Activated naive CD4-positive, alpha-beta T cell treated with anti-CD3 and anti-CD28 coated beads, Interleukin-2, amount 50 U/mL, for 16 hours (primary cell): ENCODE results near the gene CSN3.
"Not testable (repeated sequence)": the region's sequence is repeated elsewhere in the genome, so short reads cannot be mapped to it uniquely, and the experiment has no call there.

Experiments used
- DNase-seq: peaks from one replicate; pipeline ENCODE4 v3.0.0-alpha.2; 2020

The CSN3 gene, protein sequence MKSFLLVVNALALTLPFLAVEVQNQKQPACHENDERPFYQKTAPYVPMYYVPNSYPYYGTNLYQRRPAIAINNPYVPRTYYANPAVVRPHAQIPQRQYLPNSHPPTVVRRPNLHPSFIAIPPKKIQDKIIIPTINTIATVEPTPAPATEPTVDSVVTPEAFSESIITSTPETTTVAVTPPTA

DNA sequence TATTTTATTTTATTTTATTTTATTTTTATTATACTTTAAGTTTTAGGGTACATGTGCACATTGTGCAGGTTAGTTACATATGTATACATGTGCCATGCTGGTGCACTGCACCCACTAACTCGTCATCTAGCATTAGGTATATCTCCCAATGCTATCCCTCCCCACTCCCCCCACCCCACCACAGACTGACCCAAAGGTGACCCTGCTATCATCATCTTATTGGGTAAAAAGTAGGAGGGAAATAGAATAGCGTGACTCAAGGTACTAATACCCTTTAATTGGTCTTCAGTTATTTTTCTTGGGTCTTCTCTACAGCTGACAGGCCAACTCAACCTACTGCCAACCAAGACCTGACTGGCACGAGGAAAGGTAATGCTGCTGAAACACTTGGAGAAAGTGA is at the start of gene CSN3:
TSS of gene CSN3 (plus strand) at position 301 of the 400 bp plus-strand sequence. CDS start 2,223 bp downstream, outside the sequence.
- DNase-seq = not testable (repeated sequence)

DNA sequence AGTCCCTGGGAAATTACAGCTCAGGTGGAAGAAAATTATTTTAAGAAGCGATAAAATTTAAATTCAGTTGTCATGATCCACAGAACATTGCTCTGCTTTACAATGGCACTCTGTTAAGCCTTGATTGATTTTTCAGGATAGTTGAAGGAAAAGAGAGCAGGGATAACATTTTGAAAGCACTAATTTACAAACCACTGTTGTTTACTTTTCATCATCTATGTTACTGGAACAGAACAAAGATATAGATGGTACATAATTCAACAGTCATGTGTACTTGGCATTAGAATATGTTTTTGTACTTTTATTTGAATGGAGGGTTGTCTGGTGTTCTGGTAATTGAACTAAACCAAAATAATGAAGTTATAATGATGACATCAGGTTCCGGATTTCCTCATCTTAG is 49.5 kb upstream of the CSN3 start:
- DNase-seq = no peak

DNA sequence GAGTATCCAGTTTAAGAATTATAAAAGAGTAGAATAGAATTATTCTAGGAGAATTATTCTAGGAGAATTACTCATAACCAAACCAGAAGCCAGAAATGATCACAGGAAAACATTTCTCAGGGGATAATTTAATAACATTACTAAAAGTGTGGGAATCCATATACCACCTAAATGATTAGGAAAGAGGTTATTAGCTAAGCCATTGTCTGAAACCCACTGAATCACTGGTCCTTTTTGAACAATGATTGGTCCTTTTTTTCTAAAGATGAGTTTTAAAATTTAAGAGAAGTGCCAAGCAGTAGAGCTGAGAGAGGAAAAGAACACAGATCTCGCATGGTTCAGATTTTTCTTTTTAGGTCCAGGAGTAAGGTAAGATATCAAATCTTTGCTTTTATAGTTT is 47.0 kb upstream of the CSN3 start, which contains the start of gene ODAM:
TSS of gene ODAM (plus strand) at position 301 of the 400 bp plus-strand sequence. CDS start 819 bp downstream, outside the sequence.
- no peak for DNase-seq

DNA sequence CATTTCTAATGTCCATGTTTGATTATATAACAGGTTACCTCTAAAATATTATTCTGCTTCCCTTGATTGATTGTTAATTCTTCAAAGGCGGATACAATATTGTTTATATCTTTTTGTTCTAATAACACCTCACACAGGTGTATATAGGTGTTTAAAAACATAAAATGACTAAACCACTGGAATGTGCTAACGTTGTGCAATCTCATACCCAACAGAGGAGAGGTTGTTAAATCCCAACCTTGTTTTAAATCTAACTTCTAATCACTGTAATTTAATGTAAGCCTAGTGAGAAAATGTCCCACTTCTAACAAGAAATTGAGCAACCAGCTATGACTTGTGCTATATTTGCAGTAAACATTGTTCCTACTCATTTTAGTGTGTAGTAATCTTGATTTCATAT is 45.5 kb upstream of the CSN3 start:
- DNase-seq = no peak

DNA sequence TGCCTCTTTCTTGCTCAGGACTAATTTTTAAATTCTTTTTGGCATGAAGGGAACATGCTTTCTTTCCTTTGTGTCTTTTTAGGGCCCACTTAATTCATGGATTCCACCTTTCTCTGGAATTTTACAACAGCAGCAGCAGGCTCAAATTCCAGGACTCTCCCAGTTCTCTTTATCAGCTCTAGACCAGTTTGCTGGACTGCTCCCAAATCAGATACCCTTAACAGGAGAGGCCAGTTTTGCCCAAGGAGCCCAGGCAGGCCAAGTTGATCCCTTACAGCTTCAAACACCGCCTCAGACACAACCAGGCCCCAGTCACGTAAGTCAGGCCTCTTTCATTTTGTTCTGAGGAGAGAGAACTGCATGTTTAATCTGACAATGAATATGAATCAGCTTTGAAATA is 44.6 kb upstream of the CSN3 start:
- no peak for DNase-seq

DNA sequence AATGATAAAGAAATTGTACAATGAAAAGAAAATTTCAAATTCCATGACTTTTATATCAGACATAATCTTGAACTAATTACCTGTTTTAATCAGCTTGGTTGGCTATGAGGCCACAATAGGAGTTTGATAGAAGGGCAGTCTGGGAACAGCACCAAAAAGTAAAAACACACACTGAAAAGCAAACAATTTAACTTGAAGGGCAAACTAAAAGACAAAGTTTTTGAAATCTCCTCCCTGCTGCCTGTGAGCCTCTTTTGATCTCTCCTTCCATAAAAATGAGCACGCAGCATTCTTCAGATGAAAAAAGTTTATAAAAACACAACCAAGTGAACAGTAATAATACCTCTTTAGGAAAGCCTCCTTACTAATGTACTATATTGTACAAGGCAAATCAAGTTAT is 38.8 kb upstream of the CSN3 start:
- no peak for DNase-seq

DNA sequence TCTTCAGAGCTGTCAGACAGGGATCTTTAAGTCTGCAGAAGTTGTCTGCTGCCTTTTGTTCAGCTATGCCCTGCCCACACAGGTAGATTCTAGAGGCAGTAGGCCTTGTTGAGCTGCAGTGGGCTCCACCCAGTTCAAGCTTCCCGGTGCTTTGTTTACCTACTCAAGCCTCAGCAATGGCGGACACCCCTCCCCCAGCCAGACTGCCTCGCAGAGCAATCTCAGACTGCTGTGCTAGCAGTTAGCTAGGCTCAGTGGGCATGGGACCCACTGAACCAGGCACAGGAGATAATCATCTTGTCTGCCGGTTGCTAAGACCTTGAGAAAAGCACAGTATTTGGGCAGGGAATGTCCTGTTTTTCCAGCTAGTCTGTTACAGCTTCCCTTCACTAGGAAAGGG is 29.6 kb upstream of the CSN3 start:
- DNase-seq = not testable (repeated sequence)

DNA sequence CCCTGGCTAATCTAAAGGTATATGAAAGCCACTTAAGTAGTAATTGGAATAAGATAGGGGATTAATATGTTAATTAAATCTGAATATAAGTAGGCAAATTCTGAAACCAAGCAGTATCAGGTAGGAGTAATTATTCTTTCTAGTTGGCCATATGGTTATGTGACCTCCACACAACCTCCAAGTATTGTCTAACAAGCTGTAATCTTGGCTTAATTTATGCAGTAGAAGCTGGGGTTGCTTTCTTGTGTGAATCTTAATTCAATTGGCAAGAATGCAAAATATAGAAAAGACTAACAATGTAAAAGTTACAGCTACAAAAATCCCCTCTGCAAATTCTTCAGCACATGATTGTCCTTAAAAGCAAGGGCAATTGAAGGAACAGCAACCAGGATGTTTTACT is 26.3 kb upstream of the CSN3 start:
- not testable (repeated sequence) for DNase-seq

DNA sequence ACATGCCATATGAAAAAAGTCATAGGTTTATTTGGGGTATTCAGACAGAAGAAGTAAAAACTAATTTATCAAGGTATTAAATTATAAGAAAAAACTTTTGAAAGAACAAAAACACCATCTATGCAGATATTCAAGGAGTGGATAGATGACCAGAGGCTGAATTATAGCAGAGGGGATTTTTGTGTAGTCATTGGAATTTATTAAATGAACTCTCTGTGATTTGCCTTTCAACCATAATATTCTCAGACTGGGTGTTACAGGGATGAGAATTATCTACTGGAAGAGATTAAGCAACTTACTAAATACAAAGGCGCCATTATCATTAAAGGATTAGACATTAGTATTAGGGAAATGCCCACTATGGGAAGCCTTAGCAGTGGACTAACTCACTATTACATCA is 25.8 kb upstream of the CSN3 start:
- DNase-seq = not testable (repeated sequence)

DNA sequence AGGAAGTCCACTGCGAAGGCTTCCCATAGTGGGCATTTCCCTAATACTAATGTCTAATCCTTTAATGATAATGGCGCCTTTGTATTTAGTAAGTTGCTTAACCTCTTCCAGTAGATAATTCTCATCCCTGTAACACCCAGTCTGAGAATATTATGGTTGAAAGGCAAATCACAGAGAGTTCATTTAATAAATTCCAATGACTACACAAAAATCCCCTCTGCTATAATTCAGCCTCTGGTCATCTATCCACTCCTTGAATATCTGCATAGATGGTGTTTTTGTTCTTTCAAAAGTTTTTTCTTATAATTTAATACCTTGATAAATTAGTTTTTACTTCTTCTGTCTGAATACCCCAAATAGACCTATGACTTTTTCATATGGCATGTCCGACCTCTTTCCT is 21.0 kb upstream of the CSN3 start:
- DNase-seq = not testable (repeated sequence)

DNA sequence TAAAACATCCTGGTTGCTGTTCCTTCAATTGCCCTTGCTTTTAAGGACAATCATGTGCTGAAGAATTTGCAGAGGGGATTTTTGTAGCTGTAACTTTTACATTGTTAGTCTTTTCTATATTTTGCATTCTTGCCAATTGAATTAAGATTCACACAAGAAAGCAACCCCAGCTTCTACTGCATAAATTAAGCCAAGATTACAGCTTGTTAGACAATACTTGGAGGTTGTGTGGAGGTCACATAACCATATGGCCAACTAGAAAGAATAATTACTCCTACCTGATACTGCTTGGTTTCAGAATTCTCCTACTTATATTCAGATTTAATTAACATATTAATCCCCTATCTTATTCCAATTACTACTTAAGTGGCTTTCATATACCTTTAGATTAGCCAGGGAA is 20.6 kb upstream of the CSN3 start:
- DNase-seq = not testable (repeated sequence)

DNA sequence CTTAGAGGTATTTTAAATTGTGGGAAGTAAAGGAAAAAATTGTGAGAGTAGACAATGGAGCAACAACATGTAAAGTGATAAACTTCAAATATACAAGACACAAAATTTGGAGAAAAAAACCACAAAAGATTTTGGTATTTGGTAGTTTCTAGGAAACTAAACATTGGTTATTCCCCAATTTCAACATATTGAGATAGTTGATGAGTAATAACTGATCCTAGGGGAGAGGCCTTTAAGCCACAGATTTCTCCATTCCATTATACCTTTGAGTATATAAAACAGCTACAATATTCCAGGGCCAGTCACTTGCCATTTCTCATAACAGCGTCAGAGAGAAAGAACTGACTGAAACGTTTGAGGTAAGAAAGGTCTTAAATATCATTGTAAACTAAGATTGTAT is 16.6 kb upstream of the CSN3 start, which contains the start of gene FDCSP:
TSS of gene FDCSP (plus strand) at position 301 of the 400 bp plus-strand sequence. CDS start 5,071 bp downstream, outside the sequence.
- no peak for DNase-seq

DNA sequence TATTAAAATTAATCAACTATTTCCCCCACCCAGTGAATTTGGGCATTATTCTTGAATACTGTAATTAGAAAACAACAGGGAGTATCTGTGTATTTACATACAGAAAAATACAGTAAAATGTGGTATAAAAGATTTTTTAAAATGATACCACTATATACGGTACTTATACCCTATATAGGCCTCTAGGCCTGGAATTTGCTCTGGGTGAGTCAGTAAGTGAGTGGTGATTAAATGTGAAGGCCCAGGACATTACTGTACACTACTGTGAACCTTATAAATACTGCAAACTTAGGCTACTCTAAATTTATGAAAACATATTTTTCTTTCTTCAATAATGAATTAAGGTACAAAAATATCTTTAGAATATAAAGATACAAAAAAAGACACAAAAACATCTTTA is 6.3 kb upstream of the CSN3 start:
- DNase-seq = no peak

DNA sequence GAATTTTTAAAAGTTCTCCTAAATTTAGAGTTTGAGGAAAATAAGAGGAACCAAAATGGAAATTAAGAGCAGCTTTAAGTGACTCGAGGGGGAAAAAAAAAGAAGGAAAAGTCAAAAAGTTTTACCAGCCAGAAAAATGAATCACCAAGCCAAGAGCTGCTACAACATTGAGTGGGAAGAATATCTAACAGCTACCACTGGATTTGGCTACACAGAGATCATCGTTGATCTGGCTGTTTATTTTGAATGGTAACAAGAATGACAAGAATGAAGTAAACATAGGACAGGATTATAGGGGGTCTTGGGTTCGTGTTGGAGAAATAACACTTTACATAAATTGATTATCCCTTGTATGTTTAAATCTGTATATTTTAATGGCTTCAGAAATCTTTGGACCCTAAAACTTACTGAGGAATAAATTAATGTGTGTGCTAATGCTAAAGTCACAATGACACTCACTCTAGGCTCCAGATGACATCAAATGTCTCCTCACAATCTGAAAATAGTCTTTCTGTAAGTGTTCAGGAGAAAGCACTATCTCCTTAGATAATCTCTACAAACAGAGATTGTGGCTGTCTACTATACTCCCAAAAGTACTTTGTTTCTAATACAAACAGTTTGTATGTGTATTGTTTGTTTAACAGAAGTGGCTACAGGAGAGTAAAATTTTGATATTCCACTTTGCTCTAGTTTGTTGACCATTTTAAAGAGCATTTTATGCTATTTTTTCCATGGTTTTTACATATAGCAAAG is 3.1 kb upstream of the CSN3 start:
- DNase-seq = no peak

DNA sequence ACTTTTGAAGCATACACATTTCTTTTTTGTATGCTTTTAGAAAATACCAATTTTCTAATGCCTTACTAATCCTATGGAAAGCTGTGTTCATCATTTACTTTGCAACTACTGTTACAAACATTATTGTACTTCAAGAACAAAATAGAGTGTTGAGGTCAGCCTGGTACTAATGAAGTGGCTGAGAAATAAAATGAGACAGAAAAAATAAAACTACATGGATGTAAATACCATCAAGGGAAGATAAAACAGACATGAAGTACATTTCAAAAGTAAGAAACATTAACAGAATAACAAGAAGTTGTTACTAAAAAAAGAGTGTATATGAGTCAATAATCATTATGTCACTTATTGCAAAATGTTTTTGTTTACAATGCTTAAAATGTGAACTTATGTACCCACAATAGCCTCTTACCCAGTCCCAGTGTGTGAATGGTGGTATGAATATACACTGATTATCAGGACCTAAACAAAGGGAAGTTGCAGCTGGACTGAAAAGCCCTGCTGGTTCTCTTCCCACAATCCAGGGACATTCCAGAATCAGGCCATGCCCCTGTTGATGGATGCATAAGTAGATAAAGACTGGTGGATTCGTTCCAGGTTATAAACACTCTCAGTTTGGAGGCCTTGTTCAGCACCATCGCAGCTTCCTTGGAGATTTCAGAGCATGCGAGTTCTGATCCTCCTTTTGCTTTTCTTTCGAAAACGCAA is 2.4 kb upstream of the CSN3 start:
- DNase-seq = no peak

DNA sequence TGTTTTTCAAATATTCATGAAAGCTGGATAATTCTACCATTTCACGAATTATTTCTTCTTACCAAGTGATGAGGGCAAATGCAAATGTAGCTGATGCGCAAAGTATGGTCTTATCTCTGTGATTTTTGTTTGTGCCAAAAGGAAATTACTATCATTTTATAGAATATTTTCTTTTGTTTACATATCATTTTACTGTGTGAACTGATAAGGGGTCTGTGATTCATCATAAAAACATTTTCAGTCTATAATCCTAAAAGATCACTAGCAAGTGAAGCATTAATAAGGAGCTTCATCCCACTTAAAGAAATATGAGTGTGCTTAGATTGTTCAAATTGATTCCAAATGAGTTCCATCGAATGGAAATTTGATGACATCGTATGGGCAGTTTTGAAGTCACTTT is 694 bp downstream of the CSN3 start:
- DNase-seq = no peak

DNA sequence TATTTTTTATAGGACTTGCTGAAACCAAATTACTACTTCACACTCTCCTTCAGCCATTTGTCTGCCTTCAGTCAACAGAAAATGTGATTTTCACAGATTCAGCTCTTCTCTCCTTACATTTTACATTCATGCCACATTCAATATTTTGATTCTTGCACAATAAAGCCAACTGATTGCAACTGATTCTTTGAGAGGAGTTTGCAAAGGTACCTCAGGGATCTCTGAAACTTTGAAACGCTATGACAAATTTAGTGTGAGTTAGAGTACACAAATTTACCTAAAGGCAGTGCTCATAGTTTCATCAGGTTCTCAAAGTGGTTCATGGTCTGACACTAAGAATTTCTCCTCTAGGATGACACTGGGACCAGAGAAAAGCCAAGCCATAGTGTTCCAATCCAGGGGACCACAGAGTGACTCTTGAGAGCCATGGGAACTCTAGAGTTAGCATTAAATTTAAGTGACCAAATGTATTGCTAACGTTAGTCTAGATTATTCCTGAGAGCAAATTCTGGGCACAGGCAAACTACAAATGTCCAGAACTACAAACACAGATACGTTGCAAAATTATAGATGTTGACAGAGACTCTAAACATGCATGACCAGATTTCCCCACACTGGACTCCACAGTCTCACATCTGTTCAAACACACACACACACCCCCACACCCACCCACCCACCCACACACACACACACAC is 9.0 kb downstream of the CSN3 start:
- no peak for DNase-seq

DNA sequence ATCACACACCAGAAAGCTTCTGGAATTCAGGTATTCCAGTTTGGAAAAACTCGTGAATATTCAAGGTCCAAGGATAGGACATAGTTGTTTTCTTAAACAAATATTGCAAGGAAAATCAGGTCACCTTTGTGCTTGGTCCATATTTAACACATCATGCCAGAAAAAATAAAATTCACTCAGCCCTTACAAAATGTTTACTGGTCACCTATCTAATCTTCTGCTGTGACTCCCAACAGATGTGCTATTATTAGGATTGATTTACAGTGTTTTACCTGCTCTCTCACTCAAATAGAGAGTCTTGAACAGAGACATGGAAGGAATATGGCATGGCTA is 9.5 kb downstream of the CSN3 start:
- no peak for DNase-seq

DNA sequence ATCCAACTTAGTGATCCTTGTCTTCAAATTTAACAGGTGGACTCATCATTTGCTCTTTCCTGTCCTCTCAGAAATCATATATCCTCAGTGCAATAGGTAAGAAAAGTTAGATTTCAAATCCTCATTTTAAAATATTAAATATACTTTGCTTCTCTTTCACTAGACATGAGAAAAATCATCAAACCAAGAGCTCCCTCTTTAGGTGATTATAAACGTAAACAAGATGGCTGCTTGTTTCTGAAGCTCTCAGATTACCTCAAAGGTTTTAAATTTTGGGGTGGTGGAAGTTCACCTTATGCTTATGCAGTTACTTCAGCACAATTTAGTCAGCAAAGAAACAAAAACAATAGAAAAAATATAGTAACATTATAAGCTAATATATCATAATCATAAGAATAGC is 27.3 kb downstream of the CSN3 start:
- no peak for DNase-seq

DNA sequence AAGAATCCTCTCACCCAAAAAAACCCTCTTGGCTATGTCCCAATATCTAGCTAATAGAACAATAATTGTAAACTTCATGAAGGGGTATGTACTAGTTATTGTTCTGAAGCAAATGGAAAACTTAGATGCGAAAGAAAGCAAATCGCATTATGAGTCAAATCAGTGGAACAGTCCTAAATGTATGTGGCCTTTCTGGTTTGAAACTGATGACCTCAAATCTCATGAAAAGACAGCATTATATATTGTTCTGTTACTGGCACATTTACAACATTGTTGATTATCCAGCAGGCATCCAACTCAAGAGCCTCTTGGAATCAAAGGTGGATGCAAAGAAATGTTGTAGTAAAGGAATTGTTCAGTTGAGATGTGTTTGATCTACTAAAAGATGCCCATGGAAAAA is 34.7 kb downstream of the CSN3 start:
- no peak for DNase-seq

DNA sequence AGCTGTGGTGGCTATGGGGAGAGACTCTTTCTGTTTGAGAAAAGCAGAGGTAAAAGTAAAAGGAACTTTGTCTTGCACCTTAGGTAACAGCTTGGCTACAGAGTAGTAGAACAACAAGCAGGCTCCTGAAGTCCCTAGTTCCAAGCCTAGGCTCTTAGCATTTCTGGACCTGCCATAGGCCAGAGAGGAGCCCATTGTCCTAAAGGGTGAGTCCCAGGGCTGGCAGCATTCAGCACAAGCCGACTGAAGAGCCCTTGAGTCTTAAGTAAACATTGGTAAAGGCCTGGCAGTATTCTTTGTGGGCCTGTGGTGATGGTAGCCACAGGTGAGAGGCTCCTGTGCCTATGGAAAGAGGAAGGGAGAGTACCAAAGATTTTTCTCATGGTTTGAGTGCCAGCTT is 38.2 kb downstream of the CSN3 start:
- no peak for DNase-seq

DNA sequence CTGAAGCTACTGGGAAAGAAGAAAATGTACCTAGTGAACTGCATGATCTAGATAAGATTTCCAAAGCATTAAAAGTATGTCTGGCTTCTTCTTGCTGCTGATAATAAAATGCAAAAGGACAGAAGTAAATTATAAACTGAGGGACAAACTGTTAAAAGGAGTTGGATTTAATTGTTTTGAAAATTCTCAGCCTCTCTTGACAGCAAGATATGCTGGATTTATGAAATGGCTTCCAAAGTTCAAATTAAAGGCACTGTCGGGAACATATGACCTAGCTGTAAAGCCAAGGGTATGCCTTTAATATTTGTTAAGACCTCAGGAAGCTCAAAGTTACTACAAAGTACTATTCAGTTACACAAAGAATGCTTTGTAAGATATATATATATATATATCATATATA is 46.3 kb downstream of the CSN3 start:
- no peak for DNase-seq

DNA sequence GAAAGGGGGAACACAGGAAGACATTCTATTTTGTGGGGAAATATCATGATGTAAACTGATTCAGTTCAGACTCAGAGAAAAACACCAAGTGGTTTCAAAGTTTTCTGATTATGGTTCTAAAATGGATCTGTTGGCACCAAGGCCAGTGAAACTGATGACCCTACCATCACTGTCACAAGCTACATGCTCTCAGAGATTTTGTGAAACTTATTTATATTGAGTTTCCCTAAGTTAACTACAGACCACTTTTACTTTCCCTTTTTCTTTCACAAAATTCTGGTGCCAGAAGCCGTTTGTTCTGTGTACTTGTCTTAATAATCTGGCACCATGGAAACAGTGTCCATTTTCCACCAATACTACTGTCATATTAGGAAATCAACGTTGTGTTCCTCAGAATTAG is 48.9 kb downstream of the CSN3 start:
- DNase-seq = no peak
